Neutrophil (primary cell): ENCODE measurements around the gene AP5M1.

ENCODE experiments used
- H3K27ac ChIP-seq: fragments of 200-600 bp; sonication (generic); 2 replicates; pipeline ENCODE4 v1.5.1; 2016; ENCODE audit warnings: mild to moderate bottlenecking, moderate library complexity
- H3K27me3 ChIP-seq: fragments of 200-600 bp; sonication (generic); 2 replicates; pipeline ENCODE4 v1.6.0; 2016; ENCODE audit warnings: mild to moderate bottlenecking
- H3K36me3 ChIP-seq: fragments of 200-600 bp; sonication (generic); 2 replicates; pipeline ENCODE4 v1.5.1; 2017
- H3K4me1 ChIP-seq, 2 experiments: fragments of 200-600 bp in 1 of 2; sonication (generic) in 1 of 2; 1 replicate in 1 of 2; 2 replicates in 1 of 2; pipeline versions ENCODE4 v1.5.1 to v1.6.1; 2013 to 2016; ENCODE audit warnings: low read depth in 1 of 2, low read length in 1 of 2, mild to moderate bottlenecking in 1 of 2, moderate library complexity in 1 of 2; ENCODE audit not compliant: control insufficient read depth in 1 of 2, insufficient read depth in 1 of 2
- H3K4me3 ChIP-seq, 2 experiments: fragments of 200-600 bp in 1 of 2; sonication (generic) in 1 of 2; 1 replicate in 1 of 2; 2 replicates in 1 of 2; pipeline ENCODE4 v1.5.1; 2013 to 2016; ENCODE audit warnings: low read depth in 1 of 2, low read length in 1 of 2, mild to moderate bottlenecking in 1 of 2, moderate library complexity in 1 of 2
- H3K9me3 ChIP-seq: fragments of 200-600 bp; sonication (generic); 2 replicates; pipeline ENCODE4 v1.5.1; 2016
- TF ChIP-seq, protein P1 (sequence below): fragments of 200-600 bp; sonication (generic); IDR thresholded peaks from 2 replicates; pipeline ENCODE4 v1.5.1; 2016; ENCODE audit warnings: antibody characterized with exemption

The AP5M1 gene

DNA sequence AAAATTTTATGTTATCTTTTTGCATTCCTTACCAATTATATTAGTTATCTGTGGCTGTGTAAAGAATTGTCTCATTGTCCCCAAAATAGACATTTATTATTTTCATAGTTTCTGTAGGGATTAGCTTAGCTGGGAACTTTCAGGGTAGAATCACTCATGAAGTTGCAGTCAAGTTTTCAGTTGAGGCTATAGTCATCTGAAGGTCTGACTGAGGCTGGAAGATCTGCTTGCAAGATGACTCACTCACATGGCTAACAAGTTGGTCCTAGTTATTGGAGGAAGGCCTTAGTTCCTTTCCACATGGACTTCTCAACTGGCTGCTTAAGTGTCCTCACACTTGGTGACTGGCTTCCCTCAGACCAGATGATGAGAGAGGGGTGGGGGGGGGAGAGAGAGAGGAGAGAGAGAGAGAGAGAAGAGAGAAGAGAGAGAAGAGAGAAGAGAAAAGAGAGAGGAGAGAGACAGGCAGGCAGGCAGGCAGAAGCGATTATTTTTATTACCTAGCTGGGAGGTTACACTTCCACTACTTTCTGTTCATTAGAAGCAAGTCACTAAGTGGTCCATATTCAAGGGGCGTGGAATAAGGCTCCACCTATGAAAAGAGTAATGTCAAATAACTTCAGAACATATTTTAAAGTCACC lies 6.4 kb downstream of the AP5M1 start:
- peaks cover 13 to 14% of the 10 kb centered on the region in 2 experiments for H3K4me1 ChIP-seq
- no peak overlapping the region for H3K27ac ChIP-seq
- TF ChIP-seq, protein P1, sequence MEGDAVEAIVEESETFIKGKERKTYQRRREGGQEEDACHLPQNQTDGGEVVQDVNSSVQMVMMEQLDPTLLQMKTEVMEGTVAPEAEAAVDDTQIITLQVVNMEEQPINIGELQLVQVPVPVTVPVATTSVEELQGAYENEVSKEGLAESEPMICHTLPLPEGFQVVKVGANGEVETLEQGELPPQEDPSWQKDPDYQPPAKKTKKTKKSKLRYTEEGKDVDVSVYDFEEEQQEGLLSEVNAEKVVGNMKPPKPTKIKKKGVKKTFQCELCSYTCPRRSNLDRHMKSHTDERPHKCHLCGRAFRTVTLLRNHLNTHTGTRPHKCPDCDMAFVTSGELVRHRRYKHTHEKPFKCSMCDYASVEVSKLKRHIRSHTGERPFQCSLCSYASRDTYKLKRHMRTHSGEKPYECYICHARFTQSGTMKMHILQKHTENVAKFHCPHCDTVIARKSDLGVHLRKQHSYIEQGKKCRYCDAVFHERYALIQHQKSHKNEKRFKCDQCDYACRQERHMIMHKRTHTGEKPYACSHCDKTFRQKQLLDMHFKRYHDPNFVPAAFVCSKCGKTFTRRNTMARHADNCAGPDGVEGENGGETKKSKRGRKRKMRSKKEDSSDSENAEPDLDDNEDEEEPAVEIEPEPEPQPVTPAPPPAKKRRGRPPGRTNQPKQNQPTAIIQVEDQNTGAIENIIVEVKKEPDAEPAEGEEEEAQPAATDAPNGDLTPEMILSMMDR, result no peak
- no peak overlapping the region for H3K4me3 ChIP-seq
- H3K27me3 ChIP-seq, result no peaks in the 10 kb centered on the region
- H3K9me3 ChIP-seq, result no peaks in the 10 kb centered on the region
- peaks cover 16% of the 10 kb centered on the region for H3K36me3 ChIP-seq

DNA sequence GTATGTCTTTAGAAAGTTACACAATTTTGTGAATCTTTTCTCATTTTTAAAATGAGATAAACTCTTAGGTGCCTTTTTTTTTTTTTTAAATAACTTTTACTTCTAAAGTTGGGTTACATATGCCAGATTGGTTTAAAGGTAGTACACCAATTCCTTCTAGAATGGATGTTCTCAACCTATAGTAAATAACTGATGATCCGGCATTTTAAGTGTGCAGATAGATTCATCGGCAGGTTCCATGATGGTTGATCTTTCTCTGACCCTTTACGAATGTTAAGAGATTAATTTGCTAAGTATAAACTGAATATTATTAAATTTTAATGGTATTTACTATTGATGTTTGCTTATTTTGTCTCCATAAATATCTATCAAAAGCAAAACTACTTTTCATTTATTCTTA lies 8.3 kb downstream of the AP5M1 start:
- Histone ChIP-seq H3K4me3 (no peak overlapping the region), H3K9me3 (no peaks in the 10 kb centered on the region), H3K4me1 (peaks cover 0 to 3% of the 10 kb centered on the region in 2 experiments), H3K27ac (no peak overlapping the region), H3K27me3 (no peaks in the 10 kb centered on the region), H3K36me3 (peaks cover 34% of the 10 kb centered on the region)
- TF ChIP-seq, protein P1, result no peak

GRCh38 chr14:57287745-57288144 lies 19.0 kb downstream of the AP5M1 start:
- H3K36me3 ChIP-seq, result peaks cover 89% of the 10 kb centered on the region
- H3K4me3 ChIP-seq, result no peak overlapping the region
- H3K27ac ChIP-seq, result no peak overlapping the region
- TF ChIP-seq, protein P1, result no peak
- H3K9me3 ChIP-seq, result no peaks in the 10 kb centered on the region
- H3K27me3 ChIP-seq, result no peaks in the 10 kb centered on the region
- H3K4me1 ChIP-seq, result no peaks in the 10 kb centered on the region

DNA sequence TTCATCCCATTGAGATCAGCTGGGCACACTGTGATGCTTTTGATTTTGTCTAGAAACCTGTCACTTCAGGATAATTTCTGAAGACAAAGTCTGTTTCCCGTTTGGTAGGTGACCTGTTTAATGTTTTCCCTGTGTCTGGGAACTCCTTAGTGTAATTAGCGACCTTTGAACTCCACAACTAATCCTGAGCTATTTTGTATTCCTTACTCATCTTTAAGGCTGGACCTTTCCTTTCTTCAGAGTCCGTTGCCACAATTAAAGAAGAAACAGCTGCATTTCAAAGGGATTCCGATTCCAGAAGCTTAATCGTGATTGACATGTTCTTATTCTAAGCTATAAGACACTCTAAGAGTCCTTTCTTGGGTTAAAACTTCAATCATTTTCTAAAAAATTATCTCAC lies 22.0 kb downstream of the AP5M1 start:
- no peaks in the 10 kb centered on the region for H3K27me3 ChIP-seq
- TF ChIP-seq, protein P1, result no peak
- no peak overlapping the region for H3K27ac ChIP-seq
- H3K4me3 ChIP-seq, result no peak overlapping the region
- H3K4me1 ChIP-seq, result no peaks in the 10 kb centered on the region
- H3K9me3 ChIP-seq, result no peaks in the 10 kb centered on the region
- peaks cover 61% of the 10 kb centered on the region for H3K36me3 ChIP-seq

- H3K27me3 ChIP-seq, result no peaks in the 10 kb centered on the region
- no peaks in the 10 kb centered on the region for H3K4me1 ChIP-seq
- H3K27ac ChIP-seq, result no peak overlapping the region
- peaks cover 48% of the 10 kb centered on the region for H3K36me3 ChIP-seq
- no peak overlapping the region for H3K4me3 ChIP-seq
- H3K9me3 ChIP-seq, result no peaks in the 10 kb centered on the region
- TF ChIP-seq, protein P1, result no peak
Measured at GRCh38 chr14:57291692-57292647, 23.2 kb downstream of the AP5M1 start.
